HCT116 (cell line): Measurements from ENCODE around the gene CAPN15. TPM values are rescaled to one million over a fixed set of nuclear protein-coding genes. Genes with fewer than 3 reads are reported as not detected.
A peak's percentile ranks its signal among the peaks of the same experiment; 100 is the strongest.

ENCODE experiments used
- ATAC-seq: fragments of 200-7000 bp; cut with Tn5 transposase; 2 replicates; pipeline ENCODE4 v1.9.1; 2020; ENCODE audit warnings: mild to moderate bottlenecking, moderate library complexity
- BruUV-seq: library from RNA; stranded (reverse); fragments of 400-500 nt; replicated peaks from 2 replicates; lab custom pipeline; 2021; lab: Mats Ljungman, UMichigan
- CTCF ChIA-PET: fragments of 300-600 bp; sonication (Branson Sonifier 250); formaldehyde crosslinking; loops from one replicate; lab custom pipeline; 2021; ENCODE audit warnings: antibody characterized with exemption; lab: Charles Lee
- POLR2A ChIA-PET: fragments of 300-600, 350-600 bp; sonication (Branson Sonifier 250); formaldehyde crosslinking; loops from one replicate; lab custom pipeline; 2021; ENCODE audit warnings: antibody characterized with exemption; lab: Charles Lee
- RAD21 ChIA-PET, 2 experiments: fragments of 300-600 bp; sonication (Branson Sonifier 250); formaldehyde crosslinking; loops; one replicate each; lab custom pipeline; 2023; ENCODE audit warnings: low total read pairs in 2 of 2; ENCODE audit not compliant: uncharacterized antibody in 2 of 2, unreplicated experiment in 2 of 2, low non-redundant PET in 1 of 2; lab: Charles Lee
- DNase-seq: peaks from one replicate; pipeline ENCODE4 v3.0.0-alpha.2; 2010; ENCODE audit warnings: low read depth, low spot score
- H2AFZ ChIP-seq: fragments of 200-600 bp; shearing (Covaris generic), sonication (generic); 2 replicates; pipeline ENCODE4 v1.6.1; 2017; ENCODE audit warnings: low read depth, mixed run types, mixed read lengths, antibody characterized with exemption, low read length; ENCODE audit not compliant: poor library complexity, severe bottlenecking
- H3K27ac ChIP-seq: 2 replicates; pipeline ENCODE4 v1.5.1; 2012; ENCODE audit warnings: low read depth, low read length
- H3K27me3 ChIP-seq: fragments of 200-600 bp; sonication (generic); 2 replicates; pipeline ENCODE4 v1.6.1; 2016; ENCODE audit warnings: mixed run types, low read length, mixed read lengths; ENCODE audit not compliant: insufficient read depth
- H3K36me3 ChIP-seq, 2 experiments: fragments of 200-500 bp in 1 of 2; fragments of 200-600 bp in 1 of 2; sonication (Bioruptor generic) in 1 of 2; sonication (generic) in 1 of 2; 2 replicates each; pipeline versions ENCODE4 v1.5.1 to v1.6.1; 2014 to 2016; ENCODE audit warnings: low read length in 2 of 2, inconsistent platforms in 1 of 2, mixed read lengths in 1 of 2, mixed run types in 1 of 2; ENCODE audit not compliant: insufficient read depth in 2 of 2, control insufficient read depth in 1 of 2
- H3K4me1 ChIP-seq, 2 experiments: fragments of 200-600 bp in 1 of 2; sonication (generic) in 1 of 2; 2 replicates each; pipeline versions ENCODE4 v1.5.1 to v1.6.1; 2012 to 2017; ENCODE audit warnings: low read length in 2 of 2, inconsistent platforms in 1 of 2, mild to moderate bottlenecking in 1 of 2, mixed read lengths in 1 of 2, mixed run types in 1 of 2, moderate library complexity in 1 of 2; ENCODE audit not compliant: insufficient read depth in 2 of 2, control insufficient read depth in 1 of 2
- H3K4me2 ChIP-seq: fragments of 200-600 bp; sonication (generic); 2 replicates; pipeline ENCODE4 v1.6.1; 2017; ENCODE audit warnings: mixed run types, low read length, mixed read lengths
- H3K4me3 ChIP-seq, 2 experiments: fragments of 200-600 bp in 1 of 2; sonication (generic) in 1 of 2; replicated peaks in 1 of 2; 2 replicates each; pipeline ENCODE4 v1.5.1; 2011 to 2016; ENCODE audit warnings: low read length in 2 of 2, control low read depth in 1 of 2, low read depth in 1 of 2, mild to moderate bottlenecking in 1 of 2, mixed read lengths in 1 of 2, mixed run types in 1 of 2
- H3K79me2 ChIP-seq: fragments of 200-600 bp; sonication (generic); 2 replicates; pipeline ENCODE4 v1.6.1; 2017; ENCODE audit warnings: mild to moderate bottlenecking, mixed run types, low read length, moderate library complexity, mixed read lengths; ENCODE audit not compliant: insufficient read depth
- H3K9ac ChIP-seq: fragments of 200-600 bp; sonication (generic); 2 replicates; pipeline ENCODE4 v1.6.1; 2016; ENCODE audit warnings: low read length, mixed read lengths
- H3K9me2 ChIP-seq: fragments of 200-600 bp; sonication (generic), shearing (Covaris generic); 2 replicates; pipeline ENCODE4 v1.6.1; 2017; ENCODE audit warnings: mixed run types, mild to moderate bottlenecking, moderate library complexity; ENCODE audit not compliant: insufficient read depth
- H3K9me3 ChIP-seq, 2 experiments: fragments of 200-500 bp in 1 of 2; fragments of 200-600 bp in 1 of 2; sonication (Bioruptor generic) in 1 of 2; sonication (generic) in 1 of 2; 2 replicates each; pipeline ENCODE4 v1.6.1; 2014 to 2017; ENCODE audit warnings: low read length in 2 of 2, mixed read lengths in 2 of 2, inconsistent platforms in 1 of 2, low read depth in 1 of 2, mild to moderate bottlenecking in 1 of 2, mixed run types in 1 of 2, moderate library complexity in 1 of 2; ENCODE audit not compliant: control insufficient read depth in 1 of 2, insufficient read depth in 1 of 2
- H4K20me1 ChIP-seq: fragments of 200-600 bp; sonication (generic), shearing (Covaris generic); 2 replicates; pipeline ENCODE4 v1.6.1; 2017; ENCODE audit warnings: mixed run types, mild to moderate bottlenecking, moderate library complexity; ENCODE audit not compliant: insufficient read depth
- ATF3 ChIP-seq: IDR thresholded peaks from 2 replicates; pipeline ENCODE4 v1.6.1; 2012
- CBX3 ChIP-seq: IDR thresholded peaks from 2 replicates; pipeline ENCODE4 v1.6.1; 2012; ENCODE audit warnings: low read depth
- CEBPB ChIP-seq: IDR thresholded peaks from 2 replicates; pipeline ENCODE4 v1.6.1; 2012; ENCODE audit warnings: low read depth
- ELF1 ChIP-seq: IDR thresholded peaks from 2 replicates; pipeline ENCODE4 v1.6.1; 2012; ENCODE audit warnings: low read depth, borderline replicate concordance
- EZH2 ChIP-seq: fragments of 200-600 bp; sonication (generic); IDR thresholded peaks from 2 replicates; pipeline ENCODE4 v1.6.1; 2017; ENCODE audit warnings: antibody characterized with exemption, mixed run types
- FOSL1 ChIP-seq: IDR thresholded peaks from 2 replicates; pipeline ENCODE4 v1.6.1; 2012; ENCODE audit warnings: low read depth
- JUND ChIP-seq: IDR thresholded peaks from 2 replicates; pipeline ENCODE4 v1.6.1; 2012
- MAX ChIP-seq: IDR thresholded peaks from 2 replicates; pipeline ENCODE4 v1.6.1; 2012
- POLR2A ChIP-seq: IDR thresholded peaks from 2 replicates; pipeline ENCODE4 v1.7.0; 2011; ENCODE audit warnings: borderline replicate concordance; ENCODE audit not compliant: insufficient read depth, insufficient read length; ENCODE audit errors: extremely low read depth
- POLR2AphosphoS5 ChIP-seq: IDR thresholded peaks from 2 replicates; pipeline ENCODE4 v1.6.1; 2011; ENCODE audit warnings: mild to moderate bottlenecking, low read depth, low read length, moderate library complexity
- SRF ChIP-seq: IDR thresholded peaks from 2 replicates; pipeline ENCODE4 v1.6.1; 2012; ENCODE audit warnings: low read depth
- ZFX ChIP-seq: fragments of 450-650 bp; IDR thresholded peaks from 2 replicates; pipeline ENCODE4 v1.6.1; 2017
- ZNF274 ChIP-seq: fragments of 200-500 bp; sonication (Bioruptor generic); IDR thresholded peaks from 2 replicates; pipeline ENCODE4 v1.6.1; 2014; ENCODE audit warnings: mild to moderate bottlenecking, low read depth, low read length, inconsistent platforms
- intact Hi-C: fragments of 100-400 bp; cut with micrococcal nuclease; formaldehyde crosslinking; loops from 2 replicates; pipeline ENCODE4 v1.10.0; 2022
- total RNA-seq: library from RNA; stranded (reverse); gene quantifications from one replicate; pipeline ENCODE4 v1.2.1, GENCODE V29; 2021; ENCODE audit not compliant: unreplicated experiment

Gene CAPN15
- total RNA-seq, 1 experiment from 2014 or later, result 39.0 TPM

- Histone ChIP-seq H3K9me2 (no peaks in the 10 kb centered on the region), H3K4me3 (peak overlapping the region; percentile 62 to 70), H3K9me3 (no peaks in the 10 kb centered on the region), H2AFZ (no peak overlapping the region), H3K27ac (peak overlapping the region; percentile 91), H4K20me1 (no peaks in the 10 kb centered on the region), H3K4me2 (peak overlapping the region; percentile 77), H3K79me2 (peaks cover 58% of the 10 kb centered on the region), H3K4me1 (peaks cover 14 to 34% of the 10 kb centered on the region in 2 experiments), H3K27me3 (no peaks in the 10 kb centered on the region), H3K36me3 (peaks cover 0 to 6% of the 10 kb centered on the region in 2 experiments; a peak in 1 of 4 replicates), H3K9ac (peak overlapping the region; percentile 84)
- TF ChIP-seq ZNF274 (no peak), ELF1 (no peak), ZFX (peak; percentile 62), CBX3 (no peak), JUND (no peak; the same call in 1 of the 2 replicates), ATF3 (no peak), POLR2A (no peak), EZH2 (no peak), CEBPB (no peak), MAX (no peak), FOSL1 (0 out of 2 replicates have a peak, but pooled peaks have one; percentile 7), SRF (no peak), POLR2AphosphoS5 (no peak)
- DNase-seq (no peak), ATAC-seq (no peak)
- BruUV-seq, result TSS peak; percentile 55
- intact Hi-C loops, result no loop called here
- ChIA-PET RAD21 (interaction anchor here in 1 of 2 experiments (0.6 kb wide), 1 partner anchor 74 kb away, joined by 3 read pairs; no protein-coding TSS in a partner anchor), POLR2A (interaction anchor here (1.0 kb wide), 1 partner anchor 108 kb away, joined by 4 read pairs; the partner anchor contains the start of gene METTL26), CTCF (no interaction called here)
Observed at GRCh38 chr16:528111-529011, 849 bp downstream of the CAPN15 start.
